ENCODE measurements around the gene UQCR11. TPM values are rescaled to one million over a fixed set of nuclear protein-coding genes. Genes with fewer than 3 reads are reported as not detected.

Gene UQCR11
- total RNA-seq = 21.9 TPM

GRCh38 chr19:1605236-1606137, at the start of gene UQCR11:
TSS of gene UQCR11 (minus strand) at chr19:1605462. CDS start at chr19:1605409, 53 bp downstream.

GRCh38 chr19:1652471-1653299, 47.4 kb upstream of the UQCR11 start, which contains the start of gene TCF3:
TSS of gene TCF3 (minus strand) at chr19:1652615. CDS start at chr19:1650248, 2,367 bp downstream.

GRCh38 chr19:1592755-1593500, 12.3 kb downstream of the UQCR11 start, which contains the start of gene MBD3:
TSS of gene MBD3 (minus strand) at chr19:1592865. CDS start at chr19:1592631, 234 bp downstream.

GRCh38 chr19:1568320-1569019, 36.8 kb downstream of the UQCR11 start, which contains the start of gene MEX3D:
TSS of gene MEX3D (minus strand) at chr19:1568325. CDS start at chr19:1568058, 267 bp downstream.

Other genes with a start within 250 kb of the UQCR11 start
- 69.5 TPM for gene NDUFS7, start 221.6 kb downstream of the UQCR11 start, total RNA-seq
- gene GAMT, start 203.9 kb downstream of the UQCR11 start, total RNA-seq = 26.2 TPM
- gene DAZAP1, start 197.9 kb downstream of the UQCR11 start, total RNA-seq = 45.7 TPM
- 926 TPM for gene RPS15, start 167.1 kb downstream of the UQCR11 start, total RNA-seq
- gene APC2, start 155.3 kb downstream of the UQCR11 start, total RNA-seq = 112 TPM
- 30.6 TPM for gene C19orf25, start 126.2 kb downstream of the UQCR11 start, total RNA-seq
- 8.0 TPM for gene PCSK4, start 115.1 kb downstream of the UQCR11 start, total RNA-seq
- 20.6 TPM for gene REEP6, start 114.3 kb downstream of the UQCR11 start, total RNA-seq
- gene ADAMTSL5, start 92.4 kb downstream of the UQCR11 start, total RNA-seq = 5.2 TPM
- gene PLK5, start 81.4 kb downstream of the UQCR11 start, total RNA-seq = 0.16 TPM
- 31.4 TPM for gene MEX3D, start 37.1 kb downstream of the UQCR11 start, total RNA-seq
- gene MBD3, start 12.6 kb downstream of the UQCR11 start, total RNA-seq = 82.3 TPM
- gene TCF3, start 47.2 kb upstream of the UQCR11 start, total RNA-seq = 88.8 TPM
- gene ONECUT3, start 148.0 kb upstream of the UQCR11 start, total RNA-seq = 0.55 TPM
- 2.1 TPM for gene ATP8B3, start 206.8 kb upstream of the UQCR11 start, total RNA-seq
- 13.9 TPM for gene REXO1, start 243.0 kb upstream of the UQCR11 start, total RNA-seq